Muscle of leg (tissue), 11 donors: ENCODE results near the gene SEPTIN10. TPM values are rescaled to one million over a fixed set of nuclear protein-coding genes. Genes with fewer than 3 reads are reported as not detected.

Experiments
- DNase-seq: peaks from one replicate; pipeline ENCODE4 v3.0.0; 2013
- H3K27ac ChIP-seq: one replicate; pipeline ENCODE4 v1.5.1; 2013; ENCODE audit warnings: mild to moderate bottlenecking, low read length, control low read depth
- H3K27me3 ChIP-seq: one replicate; pipeline ENCODE4 v1.6.1; 2013; ENCODE audit warnings: low read length; ENCODE audit not compliant: control insufficient read depth, insufficient read depth
- H3K36me3 ChIP-seq: one replicate; pipeline ENCODE4 v1.6.1; 2013; ENCODE audit warnings: low read length; ENCODE audit not compliant: control insufficient read depth, insufficient read depth
- H3K4me1 ChIP-seq: one replicate; pipeline ENCODE4 v1.6.1; 2013; ENCODE audit warnings: low read length; ENCODE audit not compliant: control insufficient read depth, insufficient read depth
- H3K4me3 ChIP-seq: one replicate; pipeline ENCODE4 v1.5.1; 2013; ENCODE audit warnings: low read length, control low read depth
- H3K9me3 ChIP-seq: replicated peaks from 2 replicates; pipeline ENCODE4 v1.6.1; 2013; ENCODE audit warnings: low read depth, low read length; ENCODE audit not compliant: control insufficient read depth
- WGBS: methylation state at CpG from one replicate; pipeline ENCODE4 v1.1.5; 2013; ENCODE audit warnings: missing lambda C conversion rate; ENCODE audit not compliant: insufficient coverage; 5-methylcytosine and 5-hydroxymethylcytosine counted together
- polyA plus RNA-seq, 8 donors: library from polyadenylated mRNA; unstranded; fragments of 120-200 nt; gene quantifications; one replicate each; pipeline versions ENCODE4 v1.2.1 to v1.2.3, GENCODE V29; 2013; ENCODE audit warnings: inconsistent platforms in 1 of 8, low replicate concordance in 1 of 8; ENCODE audit not compliant: insufficient read length in 8 of 8, insufficient read depth in 1 of 8
- total RNA-seq: library from RNA; stranded (reverse); fragments of 120-200 nt; gene quantifications from one replicate; pipeline ENCODE4 v1.2.4, GENCODE V29; 2013

SEPTIN10 gene
- total and polyA plus RNA-seq, 9 donors: 66.7 to 109 (median 78.9) TPM

DNA sequence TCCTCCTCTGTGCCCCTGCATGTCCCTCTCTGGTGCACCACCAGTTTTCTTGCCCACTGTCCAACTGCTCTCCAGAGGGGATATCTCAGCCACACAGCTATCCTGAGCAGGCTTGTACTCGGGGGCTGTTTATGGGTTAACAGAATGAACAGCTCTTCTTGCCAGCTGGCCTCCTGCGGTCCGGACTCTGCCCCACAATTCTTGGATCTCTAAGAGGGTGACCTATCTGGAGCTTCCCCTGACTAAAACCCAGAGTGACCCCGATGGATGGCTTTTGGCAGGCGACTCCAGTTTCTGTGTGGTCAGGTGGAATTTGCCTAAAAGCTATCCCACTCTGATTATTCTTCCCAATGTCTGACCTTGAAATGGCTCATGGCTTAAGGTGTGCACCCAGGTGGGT, 9.5 kb upstream of the SEPTIN10 start:
- no peak overlapping the region for H3K27ac ChIP-seq
- no peaks in the 10 kb centered on the region for H3K9me3 ChIP-seq
- no peak overlapping the region for H3K4me3 ChIP-seq
- WGBS: 41% methylated on average over 3 of the region's 5 CpGs
- H3K4me1 ChIP-seq: no peaks in the 10 kb centered on the region
- H3K36me3 ChIP-seq: no peaks in the 10 kb centered on the region
- no peaks in the 10 kb centered on the region for H3K27me3 ChIP-seq
- DNase-seq: no peak

DNA sequence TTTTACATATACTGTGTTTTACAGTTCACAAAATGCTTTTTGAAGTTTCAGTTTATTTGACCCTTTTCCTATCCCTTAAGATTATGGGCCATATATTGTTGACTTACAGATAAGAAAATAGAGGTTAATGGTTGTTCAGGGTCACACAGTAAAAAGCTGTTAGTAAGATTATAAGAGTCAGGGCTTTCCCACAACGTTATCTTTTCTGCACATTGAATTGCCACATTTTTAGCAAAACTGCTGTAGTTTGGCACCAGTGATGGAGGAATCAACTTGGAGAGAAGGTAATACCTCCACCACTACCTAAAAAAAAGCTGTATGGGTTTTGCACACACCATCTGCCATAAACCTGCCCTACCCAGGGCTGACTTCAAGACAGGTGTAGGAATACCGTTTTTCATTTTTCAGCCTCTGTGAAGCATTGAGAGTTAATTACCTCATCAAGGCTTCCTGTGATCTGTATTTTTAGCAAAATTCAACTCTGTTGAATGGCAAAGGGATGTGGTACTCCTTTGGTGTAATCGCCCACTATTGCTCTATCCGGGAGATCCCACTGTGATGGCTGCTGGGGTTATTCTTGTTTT, 5.4 kb upstream of the SEPTIN10 start:
- no peak overlapping the region for H3K27ac ChIP-seq
- no peak overlapping the region for H3K4me3 ChIP-seq
- no peak for DNase-seq
- H3K4me1 ChIP-seq: peaks cover 14% of the 10 kb centered on the region
- no CpG with 5 or more reads among the region's 4 CpGs for WGBS
- H3K9me3 ChIP-seq: no peaks in the 10 kb centered on the region
- peaks cover 5% of the 10 kb centered on the region for H3K27me3 ChIP-seq
- H3K36me3 ChIP-seq: no peaks in the 10 kb centered on the region

DNA sequence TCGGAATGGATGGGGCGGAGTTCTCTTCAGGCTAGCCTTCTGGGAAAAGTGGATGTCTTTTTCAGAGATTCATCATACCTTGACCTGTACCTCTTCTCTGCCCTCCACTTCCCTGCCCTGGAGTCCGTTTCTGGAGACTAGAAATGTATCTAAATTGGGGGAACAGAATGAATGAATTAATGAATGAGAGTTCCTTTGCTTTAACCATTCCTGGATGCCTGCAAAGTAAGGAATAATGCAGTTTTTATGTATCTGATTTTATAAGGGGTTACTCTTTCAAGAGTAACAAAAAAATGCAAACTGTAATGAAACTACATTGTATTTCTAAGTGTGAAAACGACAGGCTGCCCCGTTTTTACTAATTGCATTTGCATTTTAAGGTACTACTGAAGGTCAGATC, 2.4 kb upstream of the SEPTIN10 start:
- WGBS: no CpG with 5 or more reads among the region's 5 CpGs
- Histone ChIP-seq H3K9me3 (no peaks in the 10 kb centered on the region), H3K27me3 (peaks cover 5% of the 10 kb centered on the region), H3K4me3 (no peak overlapping the region), H3K27ac (no peak overlapping the region), H3K36me3 (no peaks in the 10 kb centered on the region), H3K4me1 (peaks cover 16% of the 10 kb centered on the region)
- no peak for DNase-seq

DNA sequence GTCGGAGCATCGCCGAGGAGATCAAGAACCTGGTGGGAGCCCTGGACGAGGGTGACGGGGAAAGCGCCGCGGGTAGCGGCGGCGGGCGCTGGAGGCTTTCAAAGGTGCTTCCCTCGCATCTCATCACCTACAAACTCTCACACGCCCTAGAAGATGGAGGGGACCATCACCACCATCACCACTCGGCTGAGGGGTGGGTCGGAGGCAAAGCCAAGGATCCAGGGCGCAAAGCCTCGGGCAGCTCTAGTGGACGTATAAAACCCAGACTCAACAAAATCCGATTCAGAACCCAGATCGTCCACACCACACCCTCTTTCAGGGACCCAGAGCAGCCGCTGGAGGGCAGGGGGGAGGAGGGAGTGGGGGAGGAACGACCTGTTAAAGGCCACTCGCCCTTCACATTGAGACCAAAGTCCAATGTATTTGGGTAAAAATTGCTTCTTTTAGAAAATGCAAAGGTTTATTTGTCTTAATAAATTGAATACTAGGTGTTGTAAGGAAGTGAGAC, 1.9 kb upstream of the SEPTIN10 start:
- 32% methylated on average over 3 of the region's 24 CpGs for WGBS
- peak overlapping the region; percentile 61 for H3K4me3 ChIP-seq

DNA sequence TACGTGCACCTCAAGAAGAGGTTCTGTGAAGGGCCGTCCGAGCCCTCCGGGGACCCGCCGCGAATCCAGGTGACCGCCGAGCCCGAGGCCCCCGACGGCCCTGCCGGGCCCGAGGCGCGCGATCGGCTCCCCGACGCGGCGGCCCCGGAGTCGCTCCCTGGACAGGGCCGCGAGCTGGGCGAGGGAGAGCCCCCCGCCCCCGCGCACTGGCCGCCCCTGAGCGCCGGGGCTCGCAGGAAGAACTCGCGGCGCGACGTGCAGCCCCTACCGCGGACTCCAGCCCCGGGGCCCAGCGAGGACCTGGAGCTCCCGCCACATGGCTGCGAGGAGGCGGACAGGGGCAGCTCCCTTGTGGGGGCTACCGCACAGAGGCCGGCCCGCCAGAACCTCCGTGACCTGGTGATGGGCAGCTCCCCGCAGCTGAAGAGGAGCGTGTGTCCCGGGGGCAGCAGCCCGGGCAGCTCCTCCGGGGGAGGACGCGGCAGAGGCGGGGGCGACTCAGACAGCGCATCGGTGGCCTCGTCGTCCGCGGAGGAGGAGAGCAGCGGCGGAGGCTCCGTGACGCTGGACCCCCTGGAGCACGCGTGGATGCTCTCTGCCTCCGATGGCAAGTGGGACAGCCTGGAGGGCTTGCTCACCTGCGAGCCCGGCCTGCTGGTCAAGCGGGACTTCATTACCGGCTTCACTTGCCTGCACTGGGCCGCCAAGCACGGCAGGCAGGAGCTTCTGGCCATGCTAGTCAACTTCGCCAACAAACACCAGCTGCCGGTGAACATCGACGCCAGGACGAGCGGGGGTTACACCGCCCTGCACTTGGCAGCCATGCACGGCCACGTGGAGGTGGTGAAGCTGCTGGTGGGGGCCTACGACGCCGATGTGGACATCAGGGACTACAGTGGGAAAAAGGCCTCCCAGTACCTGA, 1.2 kb upstream of the SEPTIN10 start:
- H3K27me3 ChIP-seq: peaks cover 5% of the 10 kb centered on the region
- H3K36me3 ChIP-seq: no peaks in the 10 kb centered on the region
- peak overlapping the region; percentile 61 for H3K4me3 ChIP-seq
- peak; percentile 44 for DNase-seq
- peaks cover 16% of the 10 kb centered on the region for H3K4me1 ChIP-seq
- H3K27ac ChIP-seq: peak overlapping the region; percentile 20
- 4% methylated on average over 90 of the region's 90 CpGs for WGBS
- no peaks in the 10 kb centered on the region for H3K9me3 ChIP-seq

More for the DNA sequence above, 1.9 kb upstream of the SEPTIN10 start:
- no peak for DNase-seq
- H3K27ac ChIP-seq: no peak overlapping the region
- H3K4me1 ChIP-seq: peaks cover 16% of the 10 kb centered on the region
- no peaks in the 10 kb centered on the region for H3K36me3 ChIP-seq
- peaks cover 5% of the 10 kb centered on the region for H3K27me3 ChIP-seq
- no peaks in the 10 kb centered on the region for H3K9me3 ChIP-seq

DNA sequence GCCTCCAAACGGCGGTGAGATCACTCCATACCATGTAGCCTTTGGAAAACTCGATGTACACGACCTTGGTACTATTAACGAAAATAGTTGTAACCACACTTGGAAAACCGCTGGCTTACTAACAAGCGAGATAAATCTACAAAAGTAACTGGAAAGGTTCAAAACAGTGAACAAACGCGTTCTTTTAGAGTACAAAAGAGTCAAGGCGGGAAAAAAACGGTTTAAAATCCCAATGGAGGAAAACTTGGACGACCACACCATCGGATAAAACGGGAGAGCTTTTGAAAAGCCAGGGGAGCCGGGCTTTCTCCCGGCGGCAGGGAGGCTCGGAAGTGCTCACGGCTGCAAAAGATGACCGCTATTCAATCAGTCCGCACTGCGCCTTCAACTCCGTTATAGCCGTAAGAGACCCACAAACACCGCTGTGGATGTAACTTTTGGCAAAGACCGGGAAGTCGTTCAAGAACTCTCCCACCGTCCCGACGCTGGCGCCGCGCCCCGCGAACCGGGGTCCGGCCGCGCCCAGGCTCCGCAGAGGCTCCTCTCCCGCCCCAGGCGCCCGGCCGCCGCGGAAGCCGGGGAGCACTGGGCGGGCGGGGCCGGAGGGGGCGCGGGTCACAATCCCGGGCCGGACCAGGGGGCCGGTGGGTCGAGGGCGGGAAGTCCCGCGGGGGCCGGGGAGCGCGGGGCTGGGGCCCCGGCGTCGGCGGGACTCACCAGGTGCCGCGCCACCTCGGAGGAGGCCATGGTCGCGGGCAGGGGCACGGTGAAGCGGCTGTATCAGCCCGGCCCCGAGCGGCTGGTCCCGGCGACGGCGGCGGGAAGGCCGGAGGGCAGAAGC, 465 bp downstream of the SEPTIN10 start:
- peak; percentile 92 for DNase-seq
- H3K36me3 ChIP-seq: no peaks in the 10 kb centered on the region
- no peaks in the 10 kb centered on the region for H3K9me3 ChIP-seq
- peaks cover 5% of the 10 kb centered on the region for H3K27me3 ChIP-seq
- H3K27ac ChIP-seq: peak overlapping the region; percentile 99
- WGBS: under 1% methylated on average over 76 of the region's 82 CpGs
- H3K4me3 ChIP-seq: peak overlapping the region; percentile 77
- H3K4me1 ChIP-seq: peaks cover 18% of the 10 kb centered on the region

DNA sequence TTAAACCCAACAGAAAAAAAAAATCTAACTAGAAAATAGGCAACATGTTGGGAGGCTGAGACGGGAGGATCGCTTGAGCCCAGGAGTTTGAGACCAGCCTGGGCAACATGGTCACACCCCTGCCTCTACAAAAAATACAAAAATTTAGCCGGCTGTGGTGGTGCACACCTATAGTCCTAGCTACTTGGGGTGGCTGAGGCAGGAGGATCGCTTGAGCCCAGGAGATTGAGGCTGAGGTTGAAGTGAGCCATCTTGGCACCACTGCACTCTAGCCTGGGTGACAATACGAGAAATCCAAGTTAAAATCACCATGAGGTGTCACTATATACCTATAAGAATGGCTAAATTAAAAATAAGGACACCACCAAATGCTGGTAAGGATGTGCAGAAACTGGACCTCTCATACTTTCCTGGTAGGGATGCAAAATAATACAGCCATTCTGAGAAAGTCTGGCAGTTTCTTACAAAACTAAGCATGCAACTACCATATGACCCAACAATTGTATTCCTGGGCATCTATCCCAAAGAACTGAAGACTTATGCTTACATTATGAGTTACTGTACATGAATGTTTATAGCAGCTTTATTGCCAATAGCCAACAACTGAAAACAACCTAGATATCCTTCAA, 2.2 kb downstream of the SEPTIN10 start:
- no peak overlapping the region for H3K4me3 ChIP-seq
- no peak overlapping the region for H3K27ac ChIP-seq
- peaks cover 18% of the 10 kb centered on the region for H3K4me1 ChIP-seq

DNA sequence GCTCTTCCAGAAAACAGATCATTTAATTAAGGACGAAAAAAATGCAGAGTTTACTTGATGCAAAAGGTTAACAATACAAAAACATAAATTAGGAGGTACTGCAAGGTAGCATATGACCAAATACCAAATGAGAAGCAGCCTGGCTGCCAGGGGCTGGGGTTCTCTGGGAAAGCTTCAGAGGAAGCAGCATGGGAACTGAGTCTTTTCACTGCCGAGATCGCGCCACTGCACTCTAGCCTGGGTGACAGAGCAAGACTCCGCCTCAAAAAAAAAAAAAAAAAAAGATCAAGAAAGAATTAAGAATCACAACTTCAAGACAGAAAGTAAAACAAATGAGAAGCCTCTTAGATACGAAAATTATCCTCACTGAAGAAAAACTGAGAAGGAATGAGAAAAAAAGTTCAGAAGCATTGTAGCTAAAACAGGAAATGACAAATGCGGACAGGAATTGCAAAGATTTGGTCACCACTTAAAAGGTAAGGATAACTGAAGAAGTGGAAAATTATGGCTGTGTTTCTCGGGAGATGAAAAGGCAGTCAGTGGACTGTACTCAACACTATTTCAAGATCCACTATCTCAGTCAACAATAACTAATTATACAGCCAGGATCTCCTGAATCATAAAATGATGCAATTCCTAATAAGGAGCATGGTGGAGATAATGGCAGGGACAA, 4.3 kb downstream of the SEPTIN10 start:
- WGBS: no CpG with 5 or more reads among the region's 8 CpGs
- H3K4me1 ChIP-seq: peaks cover 4% of the 10 kb centered on the region

More for the DNA sequence above, 2.2 kb downstream of the SEPTIN10 start:
- Histone ChIP-seq H3K27me3 (peaks cover 5% of the 10 kb centered on the region), H3K9me3 (no peaks in the 10 kb centered on the region), H3K36me3 (no peaks in the 10 kb centered on the region)
- no CpG with 5 or more reads among the region's 5 CpGs for WGBS
- peak; percentile 75 for DNase-seq

DNA sequence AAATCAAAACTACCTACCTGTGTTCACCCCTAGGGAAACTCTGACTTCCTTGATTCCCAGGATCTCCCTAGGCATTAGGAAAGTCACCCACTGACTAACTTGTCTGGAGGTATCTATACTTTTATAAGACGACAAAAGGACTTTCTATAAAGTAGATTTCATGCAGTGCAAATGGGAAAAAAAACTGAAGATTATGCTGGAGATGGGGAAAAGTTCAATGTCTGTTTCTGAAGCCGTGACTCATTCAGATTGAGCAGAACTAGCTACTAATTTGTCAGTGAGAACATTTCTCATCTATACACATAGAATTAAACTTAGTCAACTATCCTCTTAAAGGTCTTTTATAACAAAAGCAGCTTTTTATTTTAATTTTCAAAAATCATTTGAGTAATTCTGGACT, 6.0 kb downstream of the SEPTIN10 start:
- Histone ChIP-seq H3K9me3 (no peaks in the 10 kb centered on the region), H3K27me3 (no peaks in the 10 kb centered on the region), H3K27ac (no peak overlapping the region), H3K4me1 (peaks cover 4% of the 10 kb centered on the region), H3K4me3 (no peak overlapping the region), H3K36me3 (no peaks in the 10 kb centered on the region)
- no CpG with 5 or more reads among the region's 2 CpGs for WGBS
- no peak for DNase-seq

More for the DNA sequence above, 4.3 kb downstream of the SEPTIN10 start:
- no peak for DNase-seq
- Histone ChIP-seq H3K27ac (no peak overlapping the region), H3K9me3 (no peaks in the 10 kb centered on the region), H3K4me3 (no peak overlapping the region), H3K36me3 (no peaks in the 10 kb centered on the region), H3K27me3 (no peaks in the 10 kb centered on the region)
